HCT116 (cell line): ENCODE data around the gene HK3. TPM values are rescaled to one million over a fixed set of nuclear protein-coding genes. Genes with fewer than 3 reads are reported as not detected.

Source experiments
- ATAC-seq: fragments of 200-7000 bp; cut with Tn5 transposase; 2 replicates; pipeline ENCODE4 v1.9.1; 2020; ENCODE audit warnings: mild to moderate bottlenecking, moderate library complexity
- BruUV-seq: library from RNA; stranded (reverse); fragments of 400-500 nt; replicated peaks from 2 replicates; lab custom pipeline; 2021; lab: Mats Ljungman, UMichigan
- CTCF ChIA-PET: fragments of 300-600 bp; sonication (Branson Sonifier 250); formaldehyde crosslinking; loops from one replicate; lab custom pipeline; 2021; ENCODE audit warnings: antibody characterized with exemption; lab: Charles Lee
- POLR2A ChIA-PET: fragments of 300-600, 350-600 bp; sonication (Branson Sonifier 250); formaldehyde crosslinking; loops from one replicate; lab custom pipeline; 2021; ENCODE audit warnings: antibody characterized with exemption; lab: Charles Lee
- RAD21 ChIA-PET, 2 experiments: fragments of 300-600 bp; sonication (Branson Sonifier 250); formaldehyde crosslinking; loops; one replicate each; lab custom pipeline; 2023; ENCODE audit warnings: low total read pairs in 2 of 2; ENCODE audit not compliant: uncharacterized antibody in 2 of 2, unreplicated experiment in 2 of 2, low non-redundant PET in 1 of 2; lab: Charles Lee
- DNase-seq: peaks from one replicate; pipeline ENCODE4 v3.0.0-alpha.2; 2010; ENCODE audit warnings: low read depth, low spot score
- H2AFZ ChIP-seq: fragments of 200-600 bp; shearing (Covaris generic), sonication (generic); 2 replicates; pipeline ENCODE4 v1.6.1; 2017; ENCODE audit warnings: low read depth, mixed run types, mixed read lengths, antibody characterized with exemption, low read length; ENCODE audit not compliant: poor library complexity, severe bottlenecking
- H3K27ac ChIP-seq: 2 replicates; pipeline ENCODE4 v1.5.1; 2012; ENCODE audit warnings: low read depth, low read length
- H3K27me3 ChIP-seq: fragments of 200-600 bp; sonication (generic); 2 replicates; pipeline ENCODE4 v1.6.1; 2016; ENCODE audit warnings: mixed run types, low read length, mixed read lengths; ENCODE audit not compliant: insufficient read depth
- H3K36me3 ChIP-seq, 2 experiments: fragments of 200-500 bp in 1 of 2; fragments of 200-600 bp in 1 of 2; sonication (Bioruptor generic) in 1 of 2; sonication (generic) in 1 of 2; 2 replicates each; pipeline versions ENCODE4 v1.5.1 to v1.6.1; 2014 to 2016; ENCODE audit warnings: low read length in 2 of 2, inconsistent platforms in 1 of 2, mixed read lengths in 1 of 2, mixed run types in 1 of 2; ENCODE audit not compliant: insufficient read depth in 2 of 2, control insufficient read depth in 1 of 2
- H3K4me1 ChIP-seq, 2 experiments: fragments of 200-600 bp in 1 of 2; sonication (generic) in 1 of 2; 2 replicates each; pipeline versions ENCODE4 v1.5.1 to v1.6.1; 2012 to 2017; ENCODE audit warnings: low read length in 2 of 2, inconsistent platforms in 1 of 2, mild to moderate bottlenecking in 1 of 2, mixed read lengths in 1 of 2, mixed run types in 1 of 2, moderate library complexity in 1 of 2; ENCODE audit not compliant: insufficient read depth in 2 of 2, control insufficient read depth in 1 of 2
- H3K4me2 ChIP-seq: fragments of 200-600 bp; sonication (generic); 2 replicates; pipeline ENCODE4 v1.6.1; 2017; ENCODE audit warnings: mixed run types, low read length, mixed read lengths
- H3K4me3 ChIP-seq, 2 experiments: fragments of 200-600 bp in 1 of 2; sonication (generic) in 1 of 2; replicated peaks in 1 of 2; 2 replicates each; pipeline ENCODE4 v1.5.1; 2011 to 2016; ENCODE audit warnings: low read length in 2 of 2, control low read depth in 1 of 2, low read depth in 1 of 2, mild to moderate bottlenecking in 1 of 2, mixed read lengths in 1 of 2, mixed run types in 1 of 2
- H3K79me2 ChIP-seq: fragments of 200-600 bp; sonication (generic); 2 replicates; pipeline ENCODE4 v1.6.1; 2017; ENCODE audit warnings: mild to moderate bottlenecking, mixed run types, low read length, moderate library complexity, mixed read lengths; ENCODE audit not compliant: insufficient read depth
- H3K9ac ChIP-seq: fragments of 200-600 bp; sonication (generic); 2 replicates; pipeline ENCODE4 v1.6.1; 2016; ENCODE audit warnings: low read length, mixed read lengths
- H3K9me2 ChIP-seq: fragments of 200-600 bp; sonication (generic), shearing (Covaris generic); 2 replicates; pipeline ENCODE4 v1.6.1; 2017; ENCODE audit warnings: mixed run types, mild to moderate bottlenecking, moderate library complexity; ENCODE audit not compliant: insufficient read depth
- H3K9me3 ChIP-seq, 2 experiments: fragments of 200-500 bp in 1 of 2; fragments of 200-600 bp in 1 of 2; sonication (Bioruptor generic) in 1 of 2; sonication (generic) in 1 of 2; 2 replicates each; pipeline ENCODE4 v1.6.1; 2014 to 2017; ENCODE audit warnings: low read length in 2 of 2, mixed read lengths in 2 of 2, inconsistent platforms in 1 of 2, low read depth in 1 of 2, mild to moderate bottlenecking in 1 of 2, mixed run types in 1 of 2, moderate library complexity in 1 of 2; ENCODE audit not compliant: control insufficient read depth in 1 of 2, insufficient read depth in 1 of 2
- H4K20me1 ChIP-seq: fragments of 200-600 bp; sonication (generic), shearing (Covaris generic); 2 replicates; pipeline ENCODE4 v1.6.1; 2017; ENCODE audit warnings: mixed run types, mild to moderate bottlenecking, moderate library complexity; ENCODE audit not compliant: insufficient read depth
- CBX3 ChIP-seq: IDR thresholded peaks from 2 replicates; pipeline ENCODE4 v1.6.1; 2012; ENCODE audit warnings: low read depth
- CTCF ChIP-seq, 3 experiments: fragments of 200-600 bp in 1 of 3; sonication (generic) in 1 of 3; IDR thresholded peaks in 2 of 3; conservative IDR thresholded peaks in 1 of 3; 2 replicates each; pipeline ENCODE4 v1.5.1; 2012 to 2017; ENCODE audit warnings: low read depth in 2 of 3, low read length in 2 of 3, antibody characterized with exemption in 1 of 3, borderline replicate concordance in 1 of 3, control low read depth in 1 of 3, mild to moderate bottlenecking in 1 of 3, mixed read lengths in 1 of 3, mixed run types in 1 of 3, moderate library complexity in 1 of 3; ENCODE audit not compliant: insufficient read depth in 1 of 3
- JUND ChIP-seq: IDR thresholded peaks from 2 replicates; pipeline ENCODE4 v1.6.1; 2012
- MAX ChIP-seq: IDR thresholded peaks from 2 replicates; pipeline ENCODE4 v1.6.1; 2012
- POLR2A ChIP-seq: IDR thresholded peaks from 2 replicates; pipeline ENCODE4 v1.7.0; 2011; ENCODE audit warnings: borderline replicate concordance; ENCODE audit not compliant: insufficient read depth, insufficient read length; ENCODE audit errors: extremely low read depth
- POLR2AphosphoS5 ChIP-seq: IDR thresholded peaks from 2 replicates; pipeline ENCODE4 v1.6.1; 2011; ENCODE audit warnings: mild to moderate bottlenecking, low read depth, low read length, moderate library complexity
- RAD21 ChIP-seq: IDR thresholded peaks from 2 replicates; pipeline ENCODE4 v1.6.1; 2012; ENCODE audit warnings: low read depth, mild to moderate bottlenecking
- REST ChIP-seq: IDR thresholded peaks from 2 replicates; pipeline ENCODE4 v1.6.1; 2012; ENCODE audit warnings: low read depth
- SRF ChIP-seq: IDR thresholded peaks from 2 replicates; pipeline ENCODE4 v1.6.1; 2012; ENCODE audit warnings: low read depth
- YY1 ChIP-seq: IDR thresholded peaks from 2 replicates; pipeline ENCODE4 v1.6.1; 2011; ENCODE audit warnings: low read length, low read depth, moderate library complexity, mild to moderate bottlenecking; ENCODE audit not compliant: insufficient replicate concordance; ENCODE audit errors: extremely low read depth
- ZNF274 ChIP-seq: fragments of 200-500 bp; sonication (Bioruptor generic); IDR thresholded peaks from 2 replicates; pipeline ENCODE4 v1.6.1; 2014; ENCODE audit warnings: mild to moderate bottlenecking, low read depth, low read length, inconsistent platforms
- intact Hi-C: fragments of 100-400 bp; cut with micrococcal nuclease; formaldehyde crosslinking; loops from 2 replicates; pipeline ENCODE4 v1.10.0; 2022
- total RNA-seq: library from RNA; stranded (reverse); gene quantifications from one replicate; pipeline ENCODE4 v1.2.1, GENCODE V29; 2021; ENCODE audit not compliant: unreplicated experiment
- TF ChIP-seq, protein P1 (sequence below): IDR thresholded peaks from 2 replicates; pipeline ENCODE4 v1.6.1; 2012

The HK3 gene
- total RNA-seq, 1 experiment from 2014 or later, result 0.30 TPM

GRCh38 chr5:176851380-176851779 is 47.8 kb downstream of the HK3 start:
- no peaks in the 10 kb centered on the region for H4K20me1 ChIP-seq
- no peak overlapping the region for H3K9ac ChIP-seq
- no peak for TF ChIP-seq JUND
- no peak for TF ChIP-seq REST
- no peak for TF ChIP-seq YY1
- no peak for TF ChIP-seq MAX
- no peak for TF ChIP-seq POLR2AphosphoS5
- TF ChIP-seq CTCF (IDR thresholded peaks at IDR 0.05 in 2 of 3, conservative IDR thresholded peaks at IDR 0.05 in 1 of 3; ENCODE audit: borderline replicate concordance in 1 of 3, insufficient read depth in 1 of 3, low read depth in 2 of 3, low read length in 2 of 3), result no peak
- TF ChIP-seq ZNF274, result no peak
- TF ChIP-seq, protein P1, sequence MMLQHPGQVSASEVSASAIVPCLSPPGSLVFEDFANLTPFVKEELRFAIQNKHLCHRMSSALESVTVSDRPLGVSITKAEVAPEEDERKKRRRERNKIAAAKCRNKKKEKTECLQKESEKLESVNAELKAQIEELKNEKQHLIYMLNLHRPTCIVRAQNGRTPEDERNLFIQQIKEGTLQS, result no peak
- no peak for TF ChIP-seq POLR2A
- no peak for TF ChIP-seq SRF
- TF ChIP-seq CBX3, result no peak
- no peak for TF ChIP-seq RAD21
- no peaks in the 10 kb centered on the region for H3K9me3 ChIP-seq
- H3K36me3 ChIP-seq, result no peaks in the 10 kb centered on the region
- ChIA-PET POLR2A (no interaction called here), RAD21 (no interaction called here), CTCF (no interaction called here)
- no peaks in the 10 kb centered on the region for H3K79me2 ChIP-seq
- ATAC-seq (no peak), DNase-seq (no peak)
- no peak overlapping the region for H3K4me3 ChIP-seq
- H3K27ac ChIP-seq, result no peak overlapping the region
- no peaks in the 10 kb centered on the region for H3K4me1 ChIP-seq
- H3K9me2 ChIP-seq, result no peaks in the 10 kb centered on the region
- no peak overlapping the region for H2AFZ ChIP-seq
- intact Hi-C loops, result no loop called here
- H3K27me3 ChIP-seq, result no peaks in the 10 kb centered on the region
- no TSS peak for BruUV-seq
- H3K4me2 ChIP-seq, result no peak overlapping the region
